ENCODE results near the gene NAALADL2. TPM values are rescaled to one million over a fixed set of nuclear protein-coding genes. Genes with fewer than 3 reads are reported as not detected.

The NAALADL2 gene
- total RNA-seq, 1 experiment from 2014 or later: 1.6 TPM

DNA sequence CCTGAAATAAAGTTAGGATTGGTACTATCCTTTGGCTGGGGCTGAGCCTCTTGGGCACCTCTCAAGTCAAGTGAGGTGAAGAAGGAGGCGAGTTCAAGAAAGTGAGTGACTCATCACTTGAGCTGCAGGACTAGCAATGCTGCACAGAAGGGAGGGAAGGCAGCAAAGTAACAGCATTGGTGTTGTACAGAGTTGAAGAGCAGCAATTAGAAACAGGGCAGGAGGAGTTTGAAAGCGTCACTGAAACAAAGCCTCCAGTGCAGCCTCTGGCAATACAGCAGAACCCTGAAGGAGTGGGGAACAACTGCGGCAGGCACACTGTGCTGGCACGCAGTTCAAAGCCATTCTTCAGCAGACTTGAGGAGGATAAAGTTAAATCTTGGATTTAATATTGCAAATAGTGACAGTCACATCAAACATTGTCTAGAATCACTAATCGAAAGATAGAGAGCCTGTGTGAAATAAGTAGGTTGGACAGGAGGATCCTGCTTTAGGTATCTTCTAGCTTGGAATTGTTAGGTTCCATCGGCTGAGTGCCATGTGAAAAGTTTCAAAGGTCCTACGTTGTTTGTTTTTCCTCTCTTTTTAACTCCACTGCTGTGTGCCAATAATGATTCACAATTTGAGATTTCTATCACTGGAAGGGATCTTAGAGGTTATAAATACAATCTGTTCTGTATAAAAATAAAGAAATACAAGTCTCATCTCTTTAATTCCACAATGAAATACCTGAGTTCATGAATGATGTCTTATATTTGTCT lies 479.8 kb downstream of the NAALADL2 start:
- H3T11ph ChIP-seq (ENCODE audit: low read length): no peak overlapping the region
- no peak overlapping the region for H3K23ac ChIP-seq (ENCODE audit: insufficient read length, low read depth, low read length)
- H3K23me2 ChIP-seq (ENCODE audit: insufficient read length, low read depth, low read length, poor library complexity, severe bottlenecking): no peaks in the 10 kb centered on the region
- no peaks in the 10 kb centered on the region for H3K9me3 Mint-ChIP-seq
- H3K14ac ChIP-seq (ENCODE audit: insufficient read depth, low read length): no peak overlapping the region
- TF ChIP-seq, protein P1, sequence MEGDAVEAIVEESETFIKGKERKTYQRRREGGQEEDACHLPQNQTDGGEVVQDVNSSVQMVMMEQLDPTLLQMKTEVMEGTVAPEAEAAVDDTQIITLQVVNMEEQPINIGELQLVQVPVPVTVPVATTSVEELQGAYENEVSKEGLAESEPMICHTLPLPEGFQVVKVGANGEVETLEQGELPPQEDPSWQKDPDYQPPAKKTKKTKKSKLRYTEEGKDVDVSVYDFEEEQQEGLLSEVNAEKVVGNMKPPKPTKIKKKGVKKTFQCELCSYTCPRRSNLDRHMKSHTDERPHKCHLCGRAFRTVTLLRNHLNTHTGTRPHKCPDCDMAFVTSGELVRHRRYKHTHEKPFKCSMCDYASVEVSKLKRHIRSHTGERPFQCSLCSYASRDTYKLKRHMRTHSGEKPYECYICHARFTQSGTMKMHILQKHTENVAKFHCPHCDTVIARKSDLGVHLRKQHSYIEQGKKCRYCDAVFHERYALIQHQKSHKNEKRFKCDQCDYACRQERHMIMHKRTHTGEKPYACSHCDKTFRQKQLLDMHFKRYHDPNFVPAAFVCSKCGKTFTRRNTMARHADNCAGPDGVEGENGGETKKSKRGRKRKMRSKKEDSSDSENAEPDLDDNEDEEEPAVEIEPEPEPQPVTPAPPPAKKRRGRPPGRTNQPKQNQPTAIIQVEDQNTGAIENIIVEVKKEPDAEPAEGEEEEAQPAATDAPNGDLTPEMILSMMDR (conservative IDR thresholded peaks at IDR 0.05): no peak
- DNase-seq: peak; percentile 31
- H3K79me2 ChIP-seq (ENCODE audit: insufficient read depth, low read length): no peaks in the 10 kb centered on the region
- peak overlapping the region in 2 of 3 experiments; percentile 35 to 67; a peak in 2 of 7 replicates for H3K27ac Mint-ChIP-seq
- no peaks in the 10 kb centered on the region for H3K4me1 ChIP-seq (ENCODE audit: insufficient read depth, low read length)
- no peak overlapping the region for H3K4me2 ChIP-seq (ENCODE audit: insufficient read depth, insufficient read length, low read length)
- no peaks in the 10 kb centered on the region for H3K79me1 ChIP-seq (ENCODE audit: insufficient read depth, low read depth, low read length, poor library complexity, severe bottlenecking)
- no peak overlapping the region for H2BK120ac ChIP-seq (ENCODE audit: low read depth, low read length, poor library complexity, severe bottlenecking)
- H3K4me1 Mint-ChIP-seq: peaks cover 12 to 18% of the 10 kb centered on the region in 2 experiments
- no peak overlapping the region for H2AFZ ChIP-seq (ENCODE audit: low read length)
- H3K18ac ChIP-seq (ENCODE audit: insufficient read length, low read depth, low read length): no peak overlapping the region
- H4K20me1 ChIP-seq (ENCODE audit: control insufficient read depth, insufficient read depth, insufficient read length): no peaks in the 10 kb centered on the region
- no peaks in the 10 kb centered on the region for H3K9me3 ChIP-seq (ENCODE audit: control insufficient read depth, low read depth, low read length)
- H2BK5ac ChIP-seq (ENCODE audit: insufficient read length, low read length): no peak overlapping the region
- no peak overlapping the region for H2BK12ac ChIP-seq (ENCODE audit: insufficient read length, low read depth, low read length)
- WGBS (ENCODE audit: extremely low coverage, insufficient read length, low lambda C conversion rate): no CpG with 5 or more reads among the region's 7 CpGs
- H3K4ac ChIP-seq (ENCODE audit: low read depth, low read length): no peak overlapping the region
- no peaks in the 10 kb centered on the region for H3K27me3 ChIP-seq (ENCODE audit: insufficient read depth, low read length)
- H4K5ac ChIP-seq (ENCODE audit: insufficient read length, low read depth, low read length): no peak overlapping the region
- no peak overlapping the region for H3K27ac ChIP-seq (ENCODE audit: insufficient read length, low read depth, low read length)
- H3K27me3 Mint-ChIP-seq (ENCODE audit: low read depth): no peaks in the 10 kb centered on the region
- H2AK5ac ChIP-seq (ENCODE audit: insufficient read length, low read length): no peak overlapping the region
- no peak overlapping the region for H3K9ac ChIP-seq (ENCODE audit: extremely low read depth, insufficient read length, low read length)
- H3K36me3 Mint-ChIP-seq (ENCODE audit: insufficient read depth in 1 of 3, low read depth in 3 of 3): no peaks in the 10 kb centered on the region
- H4K8ac ChIP-seq (replicated peaks; ENCODE audit: insufficient read length, low read depth, low read length): no peak overlapping the region
- no peak overlapping the region for H3K56ac ChIP-seq (ENCODE audit: insufficient read length, low read depth, low read length)
- H4K91ac ChIP-seq (ENCODE audit: insufficient read length, low read depth, low read length): no peak overlapping the region
- H2BK15ac ChIP-seq (ENCODE audit: low read depth, low read length): no peak overlapping the region
- no peak overlapping the region for H3K4me3 Mint-ChIP-seq
- H2BK20ac ChIP-seq (ENCODE audit: low read depth, low read length, poor library complexity, severe bottlenecking): no peak overlapping the region

Data from H9 (cell line).